GM12878 (cell line): ENCODE measurements around the gene IGSF6. TPM values are rescaled to one million over a fixed set of nuclear protein-coding genes. Genes with fewer than 3 reads are reported as not detected.

Source experiments
- ATAC-seq: fragments of 200-7000 bp; cut with Tn5 transposase; 3 replicates; pipeline ENCODE4 v1.9.1; 2020; ENCODE audit warnings: mild to moderate bottlenecking, moderate library complexity
- BruUV-seq: library from RNA; stranded (reverse); fragments of 400-500 nt; replicated peaks from 2 replicates; lab custom pipeline; 2021; lab: Mats Ljungman, UMichigan
- CTCF ChIA-PET: fragments of 300-600 bp; sonication (Branson Sonifier 250); formaldehyde crosslinking; extraction: SDS; loops from one replicate; lab custom pipeline; 2021; ENCODE audit warnings: inconsistent platforms; lab: Yijun Ruan, JAX
- POLR2A ChIA-PET: fragments of 350-600 bp; formaldehyde crosslinking; extraction: SDS; loops from one replicate; lab custom pipeline; 2021; ENCODE audit warnings: inconsistent platforms; lab: Charles Lee
- RAD21 ChIA-PET: fragments of 300-600 bp; sonication (Branson Sonifier 250); formaldehyde crosslinking; loops from one replicate; lab custom pipeline; 2023; ENCODE audit warnings: antibody characterized with exemption; ENCODE audit not compliant: unreplicated experiment; lab: Charles Lee
- SMC1A ChIA-PET: fragments of 300-600 bp; sonication (Branson Sonifier 250); formaldehyde crosslinking; loops from one replicate; lab custom pipeline; 2023; ENCODE audit not compliant: unreplicated experiment, uncharacterized antibody; lab: Charles Lee
- DNase-seq: peaks from one replicate; pipeline ENCODE4 v3.0.0-alpha.2; 2011; ENCODE audit warnings: low read depth, low spot score
- FAIRE-seq: peaks from 3 replicates; lab custom pipeline; 2011; peaks lifted over from hg19 to GRCh38; lab: Jason Lieb, UNC
- H2AFZ ChIP-seq: 2 replicates; pipeline ENCODE4 v1.6.0; 2011; ENCODE audit warnings: low read depth, low read length, control low read depth; ENCODE audit not compliant: control insufficient read depth
- H3K27ac ChIP-seq: 2 replicates; pipeline ENCODE4 v1.5.1; 2011; ENCODE audit warnings: control low read depth; ENCODE audit not compliant: control insufficient read depth, insufficient read depth
- H3K27me3 ChIP-seq, 2 experiments: replicated peaks in 1 of 2; 2 replicates each; pipeline versions ENCODE4 v1.6.0 to v1.6.1; 2011; ENCODE audit warnings: low read length in 1 of 2; ENCODE audit not compliant: control insufficient read depth in 2 of 2, insufficient read depth in 2 of 2
- H3K36me3 ChIP-seq, 2 experiments: 2 replicates each; pipeline ENCODE4 v1.5.1; 2011; ENCODE audit warnings: low read length in 1 of 2; ENCODE audit not compliant: control insufficient read depth in 2 of 2, insufficient read depth in 2 of 2
- H3K4me1 ChIP-seq: 2 replicates; pipeline ENCODE4 v1.6.1; 2011; ENCODE audit warnings: mild to moderate bottlenecking, low read length, moderate library complexity, mixed read lengths; ENCODE audit not compliant: control insufficient read depth, insufficient read depth
- H3K4me2 ChIP-seq: 2 replicates; pipeline ENCODE4 v1.6.0; 2011; ENCODE audit warnings: control low read depth; ENCODE audit not compliant: control insufficient read depth, insufficient read depth
- H3K4me3 ChIP-seq: fragments of 200-600 bp; sonication (generic); 2 replicates; pipeline ENCODE4 v1.5.1; 2016
- H3K79me2 ChIP-seq: 2 replicates; pipeline ENCODE4 v1.6.0; 2011; ENCODE audit warnings: low read length; ENCODE audit not compliant: control insufficient read depth, insufficient read depth
- H3K9ac ChIP-seq: 2 replicates; pipeline ENCODE4 v1.8.0; 2011; ENCODE audit warnings: low read length, control low read depth, mixed read lengths; ENCODE audit not compliant: control insufficient read depth, insufficient read depth
- H3K9me3 ChIP-seq: replicated peaks from 3 replicates; pipeline ENCODE4 v1.5.1; 2011; ENCODE audit warnings: mild to moderate bottlenecking, low read length; ENCODE audit not compliant: control insufficient read depth, insufficient read depth
- H4K20me1 ChIP-seq: 2 replicates; pipeline ENCODE4 v1.6.0; 2011; ENCODE audit not compliant: control insufficient read depth, insufficient read depth
- HCFC1 ChIP-seq: fragments of 150-350 bp; IDR thresholded peaks from 2 replicates; pipeline ENCODE4 v1.6.1; 2014; ENCODE audit warnings: low read length
- JUND ChIP-seq: IDR thresholded peaks from 2 replicates; pipeline ENCODE4 v1.6.1; 2012; ENCODE audit warnings: low read depth, mild to moderate bottlenecking, low read length, improper control_type of control experiment, moderate library complexity
- NR2C1 ChIP-seq: fragments of 450-650 bp; IDR thresholded peaks from 2 replicates; pipeline ENCODE4 v1.6.1; 2017; ENCODE audit warnings: antibody characterized with exemption, mild to moderate bottlenecking, moderate library complexity
- REST ChIP-seq: IDR thresholded peaks from 2 replicates; pipeline ENCODE4 v1.6.1; 2012; ENCODE audit warnings: mild to moderate bottlenecking, low read depth, low read length
- SIN3A ChIP-seq: IDR thresholded peaks from 2 replicates; pipeline ENCODE4 v1.6.1; 2012; ENCODE audit warnings: low read depth, low read length, improper control_type of control experiment
- YBX1 ChIP-seq: fragments of 450-650 bp; IDR thresholded peaks from 2 replicates; pipeline ENCODE4 v1.6.1; 2016; ENCODE audit warnings: antibody characterized with exemption
- ZNF24 ChIP-seq: fragments of 450-650 bp; IDR thresholded peaks from 2 replicates; pipeline ENCODE4 v1.6.1; 2017; ENCODE audit warnings: antibody characterized with exemption, mild to moderate bottlenecking
- ZZZ3 ChIP-seq: IDR thresholded peaks from 2 replicates; pipeline ENCODE4 v1.6.1; 2011; ENCODE audit warnings: low read depth; ENCODE audit not compliant: control insufficient read depth, insufficient read length
- WGBS: methylation state at CpG from one replicate; pipeline ENCODE4 v1.1.6; 2016; ENCODE audit warnings: low lambda C conversion rate; ENCODE audit not compliant: insufficient replicate concordance, insufficient coverage; ENCODE audit errors: missing lambda C conversion rate; 5-methylcytosine and 5-hydroxymethylcytosine counted together
- in situ Hi-C: fragments of 300-500 bp; cut with MboI; formaldehyde crosslinking; loops from 9 replicates; pipeline ENCODE4 v1.14.3; 2018; ENCODE audit warnings: mixed read lengths
- intact Hi-C: fragments of 100-400 bp; cut with micrococcal nuclease; formaldehyde crosslinking; loops from one replicate; pipeline ENCODE4 v1.14.2; 2022; ENCODE audit not compliant: unreplicated experiment
- polyA plus RNA-seq, 11 experiments: library from polyadenylated mRNA; depleted of rRNA in 4 of 11; unstranded in 6 of 11; stranded (reverse) in 5 of 11; fragments of >200 nt; fragmentation: Nextera tagmentation in 4 of 11; fragmentation: Illumina TruSeq in 1 of 11; extraction: Ambion mirVana in 4 of 11; extraction: Trizol in 1 of 11; gene quantifications; 1 replicate in 1 of 11; 2 replicates in 10 of 11; pipeline versions ENCODE4 v1.2.1 to v1.2.3, GENCODE V29; 2011 to 2016; ENCODE audit warnings: inconsistent platforms in 2 of 11, missing spikeins in 2 of 11, low read depth in 1 of 11
- total RNA-seq, 4 experiments: library from RNA; depleted of rRNA in 3 of 4; stranded (reverse); fragments of >200 nt in 3 of 4; fragmentation: Illumina TruSeq in 1 of 4; extraction: Trizol in 1 of 4; gene quantifications; 2 replicates each; pipeline versions ENCODE4 v1.2.1 to v1.2.3, GENCODE V29; 2013 to 2021

The IGSF6 gene
- total and polyA plus RNA-seq, 10 of the 15 experiments (the other 5 are each of a cell fraction or from before 2014, with no cell fraction given), result 0.32 to 1.2 (median 0.72) TPM

- TF ChIP-seq JUND (no peak), ZZZ3 (no peak), SIN3A (no peak), YBX1 (no peak), NR2C1 (no peak)
- TF ChIP-seq, all 136 proteins: peak for 0
Observed at GRCh38 chr16:21689107-21689506, 36.7 kb upstream of the IGSF6 start (continued).

- RAD21 ChIA-PET, result interaction anchor here (2.2 kb wide), 1 partner anchor 28 kb away, joined by 7 read pairs; no protein-coding TSS in a partner anchor
- intact Hi-C loops (no loop called here), in situ Hi-C loops (no loop called here)
- no peaks in the 10 kb centered on the region; the same call in 2 of the 3 replicates for H3K9me3 ChIP-seq
- FAIRE-seq (no peak), DNase-seq (no peak), ATAC-seq (no peak)
- no peak overlapping the region for H3K9ac ChIP-seq
- no peak overlapping the region for H3K4me2 ChIP-seq
- POLR2A ChIA-PET, result interaction anchor here (1.4 kb wide), 1 partner anchor 15 kb away, joined by 3 read pairs; no protein-coding TSS in a partner anchor
- no peak overlapping the region for H3K4me3 ChIP-seq
- BruUV-seq, result no TSS peak
- H3K4me1 ChIP-seq, result no peaks in the 10 kb centered on the region
- no peaks in the 10 kb centered on the region for H3K36me3 ChIP-seq
- H3K79me2 ChIP-seq, result no peaks in the 10 kb centered on the region
- TF ChIP-seq REST, result peak; percentile 74
- TF ChIP-seq ZNF24, result no peak
- no peak for TF ChIP-seq HCFC1
- CTCF ChIA-PET, result interaction anchor here (1.6 to 2.4 kb wide), 2 partner anchors 9 to 13 kb away, joined by 5 to 16 read pairs; no protein-coding TSS in a partner anchor
- SMC1A ChIA-PET, result no interaction called here
- 59% methylated on average over 14 of the region's 14 CpGs for WGBS
- H2AFZ ChIP-seq, result no peak overlapping the region
- H3K27me3 ChIP-seq, result no peaks in the 10 kb centered on the region
- no peak overlapping the region for H3K27ac ChIP-seq
- no peaks in the 10 kb centered on the region for H4K20me1 ChIP-seq
Observed at GRCh38 chr16:21685034-21685455, 32.6 kb upstream of the IGSF6 start.
